GM12801 (cell line): ENCODE data around the gene METTL2B.
"Not testable (repeated sequence)": the region's sequence is repeated elsewhere in the genome, so short reads cannot be mapped to it uniquely, and the experiment has no call there.

Source experiments
- CTCF ChIP-seq: IDR thresholded peaks from one replicate; pipeline ENCODE4 v1.5.1; 2011; ENCODE audit warnings: control low read depth; ENCODE audit not compliant: insufficient read length; ENCODE audit errors: extremely low read depth

The METTL2B gene

GRCh38 chr7:128476402-128477335 lies at the start of gene METTL2B:
Gene METTL2B (plus strand): TSS chr7:128476748. CDS start chr7:128476766, 18 bp downstream.
- not testable (repeated sequence) for TF ChIP-seq CTCF

GRCh38 chr7:128427289-128427891 lies 49.2 kb upstream of the METTL2B start:
- TF ChIP-seq CTCF: no peak

GRCh38 chr7:128430207-128430606 lies 46.3 kb upstream of the METTL2B start:
- TF ChIP-seq CTCF: no peak

- no peak for TF ChIP-seq CTCF
Observed at GRCh38 chr7:128431221-128431620, 45.3 kb upstream of the METTL2B start.

- no peak for TF ChIP-seq CTCF
Observed at GRCh38 chr7:128431754-128432153, 44.8 kb upstream of the METTL2B start.

GRCh38 chr7:128434413-128435326 lies 41.9 kb upstream of the METTL2B start:
- TF ChIP-seq CTCF: no peak

- no peak for TF ChIP-seq CTCF
Observed at GRCh38 chr7:128435327-128435686, 41.2 kb upstream of the METTL2B start.
